Stimulated activated CD8-positive, alpha-beta memory T cell treated with anti-CD3 and anti-CD28 coated beads, Interleukin-4, amount 100 ng/mL, for 4 hours (primary cell): ENCODE results near the gene SERINC5.
A peak's percentile ranks its signal among the peaks of the same experiment; 100 is the strongest.
"Not testable (repeated sequence)": the region's sequence is repeated elsewhere in the genome, so short reads cannot be mapped to it uniquely, and the experiment has no call there.

Source experiments
- DNase-seq, 2 donors: peaks; one replicate each; pipeline ENCODE4 v3.0.0-alpha.2; 2020; ENCODE audit warnings: low read depth in 2 of 2, low spot score in 1 of 2

SERINC5 gene

DNA sequence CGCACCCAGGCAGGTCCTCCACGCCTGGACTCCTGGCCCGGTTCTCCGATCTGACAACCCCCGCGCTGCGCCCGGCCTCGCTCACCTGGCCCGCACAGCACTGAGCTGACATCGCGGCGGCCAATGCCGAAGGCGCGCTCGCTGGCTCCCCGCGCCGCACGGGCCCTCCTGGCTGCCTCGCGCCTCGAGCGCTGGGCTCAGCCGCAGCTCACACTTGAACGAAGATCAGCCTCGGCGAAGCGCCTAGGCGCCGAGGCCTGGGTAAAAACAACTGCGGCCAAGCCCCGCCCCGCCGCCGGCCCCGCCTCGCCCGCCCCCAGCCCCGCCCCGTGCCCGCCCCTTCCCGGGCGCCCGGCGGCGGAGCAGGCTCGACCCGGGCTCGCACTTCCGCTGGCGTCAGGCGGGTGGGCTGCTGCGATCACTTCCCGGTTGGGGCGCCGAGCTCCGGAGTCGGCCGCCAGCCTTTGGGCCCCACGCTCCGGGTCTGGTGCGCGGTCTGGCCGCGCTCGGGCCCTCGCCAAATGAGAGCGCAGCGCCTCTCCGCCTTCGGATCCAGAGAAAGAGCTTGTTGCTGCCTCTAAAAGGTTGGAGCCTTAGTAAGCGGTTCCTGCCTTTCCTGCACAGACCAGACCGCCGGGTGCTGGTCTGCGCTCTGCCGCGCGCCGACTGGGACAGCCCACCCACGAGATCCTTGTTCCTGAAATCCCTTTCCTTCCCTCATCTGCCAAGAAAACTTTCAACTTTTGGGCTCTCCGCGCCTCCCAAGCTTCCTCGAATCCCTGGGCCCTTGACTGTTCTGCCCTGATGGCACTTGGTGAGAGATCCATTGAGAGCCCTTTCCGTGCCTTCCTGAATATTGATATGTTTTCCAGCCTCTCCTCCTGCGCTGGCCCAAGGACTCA lies at the start of gene SERINC5:
TSS of gene SERINC5 (minus strand) at position 238 of the 902 bp plus-strand sequence. CDS start at position 112, 126 bp downstream.
- peak; percentile 57 to 70 for DNase-seq

DNA sequence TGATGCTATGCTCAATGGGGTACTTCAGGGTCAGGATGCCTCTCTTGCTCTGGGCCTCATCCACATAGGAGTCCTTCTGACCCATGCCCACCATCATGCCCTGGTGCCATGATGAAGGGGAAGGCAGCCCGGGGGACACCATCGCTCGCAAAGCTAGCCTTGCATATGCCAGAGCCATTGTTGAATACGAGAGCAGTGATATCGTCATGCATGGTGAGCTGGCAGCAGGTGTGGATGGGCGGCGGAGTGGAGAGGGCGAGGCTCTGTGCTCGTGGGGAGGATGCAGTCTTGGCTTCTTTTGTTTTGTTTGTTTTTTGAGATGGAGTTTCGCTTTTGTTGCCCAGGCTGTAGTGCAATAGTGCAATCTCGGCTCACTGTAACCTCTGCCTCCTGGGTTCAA lies 46.8 kb upstream of the SERINC5 start:
- DNase-seq, result no peak

- not testable (repeated sequence) for DNase-seq
Observed at GRCh38 chr5:80301342-80301741, 45.5 kb upstream of the SERINC5 start.

DNA sequence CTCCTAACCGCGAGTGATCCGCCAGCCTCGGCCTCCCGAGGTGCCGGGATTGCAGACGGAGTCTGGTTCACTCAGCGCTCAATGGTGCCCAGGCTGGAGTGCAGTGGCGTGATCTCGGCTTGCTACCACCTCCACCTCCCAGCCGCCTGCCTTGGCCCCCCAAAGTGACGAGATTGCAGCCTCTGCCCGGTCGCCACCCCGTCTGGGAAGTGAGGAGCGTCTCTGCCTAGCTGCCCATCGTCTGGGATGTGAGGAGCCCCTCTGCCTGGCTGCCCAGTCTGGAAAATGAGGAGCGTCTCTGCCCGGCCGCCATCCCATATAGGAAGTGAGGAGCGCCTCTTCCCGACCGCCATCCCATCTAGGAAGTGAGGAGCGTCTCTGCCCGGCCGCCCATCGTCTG lies 44.9 kb upstream of the SERINC5 start:
- not testable (repeated sequence) for DNase-seq

DNA sequence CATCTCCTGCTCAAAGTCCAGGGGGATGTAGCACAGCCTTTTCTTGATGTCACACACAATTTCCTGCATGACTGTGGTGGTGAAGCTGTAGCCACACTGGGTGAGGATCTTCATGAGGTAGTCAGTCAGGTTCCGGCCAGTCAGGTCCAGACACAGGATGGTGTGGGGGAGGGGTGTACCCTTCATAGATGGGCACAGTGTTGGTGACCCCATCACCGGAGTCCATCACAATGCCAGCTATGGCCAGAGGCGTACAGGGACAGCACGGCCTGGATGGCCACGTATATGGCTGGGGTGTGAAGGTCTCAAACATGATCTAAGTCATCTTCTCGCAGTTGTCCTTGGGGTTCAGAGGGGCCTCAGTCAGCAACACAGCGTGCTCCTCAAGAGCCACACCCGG lies 44.3 kb upstream of the SERINC5 start:
- DNase-seq, result no peak

DNA sequence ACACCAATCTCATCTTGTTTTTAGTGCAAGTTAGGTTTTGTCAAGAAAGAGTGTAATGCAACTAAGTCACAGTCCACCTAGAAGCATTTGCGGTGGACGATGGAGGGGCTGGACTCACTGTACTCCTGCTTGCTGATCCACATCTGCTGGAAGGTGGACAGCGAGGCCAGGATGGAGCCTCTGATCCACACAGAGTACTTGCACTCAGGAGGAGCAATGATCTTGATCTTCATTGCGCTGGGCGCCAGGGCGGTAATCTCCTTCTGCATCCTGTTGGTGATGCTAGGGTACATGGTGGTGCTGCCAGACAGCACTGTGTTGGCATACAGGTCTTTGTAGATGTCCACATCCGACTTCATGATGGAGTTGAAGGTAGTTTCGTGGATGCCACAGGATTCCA lies 43.8 kb upstream of the SERINC5 start:
- no peak for DNase-seq

DNA sequence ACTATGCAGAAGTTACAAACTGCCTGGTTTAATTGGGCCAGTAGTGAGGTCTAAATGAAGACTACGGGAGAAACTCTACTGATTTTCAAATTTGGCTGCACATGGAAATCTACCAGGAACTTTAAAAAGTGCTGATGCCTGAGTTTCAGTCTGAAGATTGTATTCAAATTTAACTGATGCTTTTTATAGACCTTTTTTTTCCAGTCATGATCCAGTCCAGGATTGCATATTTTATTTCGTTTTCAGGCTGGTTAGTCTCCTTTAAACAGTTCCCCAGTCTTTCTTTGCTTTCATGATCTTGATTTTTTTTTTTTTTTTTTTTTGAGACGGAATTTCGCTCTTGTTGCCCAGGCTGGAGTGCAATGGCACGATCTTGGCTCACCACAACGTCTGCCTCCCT lies 40.3 kb upstream of the SERINC5 start:
- no peak for DNase-seq

GRCh38 chr5:80291761-80292160 lies 35.9 kb upstream of the SERINC5 start:
- no peak for DNase-seq

- DNase-seq, result no peak
Observed at GRCh38 chr5:80289320-80289719, 33.5 kb upstream of the SERINC5 start.

DNA sequence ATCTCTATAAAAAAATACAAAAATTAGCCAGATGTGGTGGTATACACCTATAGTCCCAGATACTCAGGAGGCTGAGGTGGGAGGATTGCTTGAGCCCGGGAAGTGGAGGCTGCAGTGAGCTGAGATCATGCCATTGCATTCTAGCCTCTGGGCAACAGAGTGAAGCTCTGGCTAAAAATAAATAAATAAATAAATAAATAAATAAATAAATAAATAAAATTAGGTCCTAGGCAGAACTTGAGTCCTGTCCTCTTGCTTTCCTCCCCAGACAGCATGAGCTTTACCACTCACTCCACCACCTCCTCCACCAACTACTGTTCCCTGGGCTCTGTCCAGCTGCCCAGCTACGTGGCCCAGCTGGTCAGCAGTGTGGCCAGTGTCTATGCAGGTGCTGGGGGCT lies 32.3 kb upstream of the SERINC5 start:
- no peak for DNase-seq

DNA sequence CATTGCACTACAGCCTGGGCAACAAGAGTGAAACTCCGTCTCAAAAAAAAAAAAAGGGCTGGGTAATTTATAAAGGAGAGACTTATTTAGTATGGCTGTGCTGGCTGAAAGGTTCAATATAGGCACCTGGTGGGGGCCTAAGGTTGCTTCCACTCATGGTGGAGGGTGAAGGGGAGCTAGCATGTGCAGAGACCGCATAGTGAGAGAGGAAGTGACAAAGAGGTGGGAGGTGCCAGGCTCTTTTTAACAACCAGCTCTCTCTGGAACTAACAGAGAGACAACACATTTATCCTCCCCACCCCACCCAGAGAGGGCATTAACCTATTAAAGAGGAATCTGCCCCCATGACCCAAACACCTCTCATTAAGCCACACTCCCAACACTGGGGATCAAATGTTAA lies 28.9 kb upstream of the SERINC5 start:
- DNase-seq, result no peak

DNA sequence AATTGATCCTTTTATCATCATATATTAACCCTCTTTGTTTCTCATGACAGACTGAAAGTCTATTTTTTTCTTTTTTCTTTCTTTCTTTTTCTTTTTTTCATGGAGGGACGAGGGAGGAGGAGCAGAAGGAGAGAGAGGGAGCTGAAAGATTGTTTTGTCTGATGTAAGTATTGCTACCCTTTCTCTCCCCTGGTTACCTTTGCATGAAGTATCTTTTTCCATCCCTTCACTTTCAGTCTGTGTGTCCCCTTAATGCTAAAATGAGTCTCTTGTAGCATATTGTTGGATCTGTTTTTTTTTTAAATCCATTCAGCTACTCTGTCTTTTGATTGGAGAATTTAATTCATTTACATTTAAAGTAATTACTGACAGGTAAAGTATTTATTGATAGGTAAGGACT lies 27.5 kb upstream of the SERINC5 start:
- DNase-seq, result no peak

- DNase-seq, result no peak
Observed at GRCh38 chr5:80282054-80282453, 26.2 kb upstream of the SERINC5 start.

DNA sequence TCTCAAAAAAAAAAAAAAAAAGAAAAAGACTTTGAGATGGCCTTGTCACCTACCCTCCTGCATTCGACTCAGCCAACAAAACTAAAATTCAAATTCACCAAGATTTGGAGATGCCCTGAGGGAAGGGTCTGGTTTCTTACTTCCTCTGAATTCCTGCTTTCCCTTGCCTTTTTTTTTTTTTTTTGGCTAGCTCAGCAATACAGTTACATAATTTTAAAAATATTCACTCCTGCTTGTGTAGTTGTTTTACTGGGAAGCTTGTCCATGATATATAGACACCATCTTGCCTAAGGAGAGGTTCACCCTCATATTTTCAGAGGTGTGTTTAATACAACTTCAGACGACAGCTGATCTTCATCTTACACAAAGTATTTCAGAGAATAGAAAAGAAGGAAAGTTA lies 21.3 kb upstream of the SERINC5 start:
- no peak for DNase-seq

DNA sequence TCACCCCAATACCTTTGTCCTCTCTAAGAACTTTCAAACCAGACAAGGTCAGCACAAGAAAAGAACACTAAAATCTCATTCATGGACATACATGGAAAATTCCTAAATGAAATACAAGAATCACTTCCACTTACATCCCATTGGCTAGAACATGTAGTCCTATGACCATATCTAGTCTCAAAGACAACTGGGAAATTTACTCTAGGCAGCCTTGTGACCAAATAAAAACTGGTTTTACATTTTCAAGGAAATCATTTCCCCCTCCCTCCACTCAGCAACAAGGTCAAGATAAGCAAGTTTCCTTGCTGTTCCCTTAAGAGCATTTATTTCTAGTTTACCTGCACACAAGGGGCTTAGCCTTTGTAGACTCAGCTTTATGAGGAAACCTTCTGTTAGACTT lies 20.3 kb upstream of the SERINC5 start:
- DNase-seq, result no peak

- no peak for DNase-seq
Observed at GRCh38 chr5:80275347-80275746, 19.5 kb upstream of the SERINC5 start.

- not testable (repeated sequence) for DNase-seq
Observed at GRCh38 chr5:80270543-80270942, 14.7 kb upstream of the SERINC5 start.

DNA sequence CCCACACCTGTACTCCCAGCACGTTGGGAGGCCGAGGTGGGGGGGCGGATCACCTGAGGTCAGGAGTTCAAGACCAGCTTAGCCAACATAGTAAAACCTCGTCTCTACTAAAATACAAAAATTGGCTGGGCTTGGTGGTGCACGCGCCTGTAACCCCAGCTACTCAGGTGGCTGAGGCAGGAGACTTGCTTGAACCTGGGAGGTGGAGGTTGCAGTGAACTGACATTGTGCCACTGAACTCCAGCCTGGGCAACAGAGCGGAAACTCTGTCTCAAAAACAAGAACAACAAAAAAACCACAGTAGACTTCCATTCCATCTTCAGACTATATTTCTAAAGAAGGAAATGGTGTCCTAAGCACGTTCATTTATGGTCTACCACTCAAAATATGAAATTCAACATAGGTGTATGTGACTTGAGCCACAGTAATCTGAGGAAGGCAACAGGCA lies 14.2 kb upstream of the SERINC5 start:
- no peak for DNase-seq

- no peak for DNase-seq
Observed at GRCh38 chr5:80268916-80269315, 13.1 kb upstream of the SERINC5 start.

DNA sequence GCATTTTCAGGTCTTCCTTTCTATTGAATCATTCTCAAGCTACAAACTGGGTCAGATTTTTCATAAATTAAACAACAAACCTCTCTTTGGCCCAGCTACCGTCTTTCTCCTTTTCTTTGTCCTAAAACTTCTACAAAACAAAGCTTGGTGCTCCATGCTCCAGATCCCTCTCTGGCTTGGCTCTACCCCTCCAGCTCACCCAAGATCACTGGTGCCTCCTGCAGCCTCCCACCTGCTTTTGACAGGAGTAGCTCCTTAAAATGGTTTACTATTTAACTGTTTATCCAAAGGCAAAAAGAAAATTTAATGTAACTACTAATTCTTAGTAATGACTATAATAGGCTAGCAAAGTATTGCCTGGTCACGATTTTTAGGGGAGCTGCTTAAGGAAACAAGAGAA lies 10.7 kb upstream of the SERINC5 start:
- no peak for DNase-seq

DNA sequence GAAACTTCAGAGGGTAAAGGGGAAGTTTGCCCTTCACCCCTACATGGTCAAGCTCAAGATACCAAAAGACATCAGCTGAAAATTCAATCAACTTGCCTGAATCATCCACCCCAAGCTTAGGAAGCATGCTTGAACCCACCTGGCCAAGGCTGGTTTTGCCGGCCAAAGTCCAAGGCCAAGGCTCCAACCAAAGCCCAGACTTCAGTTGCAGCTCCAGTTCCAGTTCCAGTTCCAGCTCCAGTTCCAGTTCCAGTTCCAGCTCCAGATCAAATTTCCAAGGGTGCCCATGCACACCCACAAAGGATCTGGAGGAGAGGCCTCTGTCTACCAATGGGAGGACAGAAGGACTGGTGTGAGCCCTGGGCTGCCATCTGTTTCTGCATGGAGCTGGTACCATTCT lies 4.6 kb upstream of the SERINC5 start:
- no peak for DNase-seq

DNA sequence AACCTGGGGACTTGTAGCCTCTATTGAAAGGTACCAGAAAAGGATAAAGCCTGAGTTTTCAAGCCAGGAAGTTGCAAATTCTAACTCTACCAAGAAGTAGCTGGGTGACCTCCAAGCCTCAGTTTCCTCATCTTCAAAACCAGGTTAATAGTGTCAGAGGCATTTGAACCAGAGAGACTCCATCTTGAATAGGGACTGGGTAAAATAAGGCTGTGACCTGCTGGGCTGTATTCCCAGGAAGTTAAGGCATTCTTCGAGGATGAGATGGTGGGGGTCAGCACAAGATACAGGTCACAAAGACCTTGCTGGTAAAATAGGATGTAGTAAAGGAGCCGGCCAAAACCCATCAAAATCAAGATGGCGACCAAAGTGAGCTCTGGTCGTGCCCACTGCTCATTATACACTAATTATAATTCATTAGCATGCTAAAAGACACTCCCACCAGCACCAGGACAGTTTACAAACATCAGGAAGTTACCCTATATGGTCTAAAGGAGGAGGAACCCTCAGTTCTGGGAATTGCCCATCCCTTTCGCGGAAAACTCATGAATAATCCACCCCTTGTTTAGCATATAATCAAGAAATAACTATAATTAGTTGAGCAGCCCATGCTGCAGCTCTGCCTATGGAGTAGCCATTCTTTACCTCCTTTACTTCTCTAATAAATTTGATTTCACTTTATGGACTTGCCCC lies 3.8 kb upstream of the SERINC5 start:
- DNase-seq, result no peak
